GM18870 (cell line): Measurements from ENCODE around the gene LPP.

Source experiments
- ATAC-seq: cut with Tn5 transposase; IDR thresholded peaks from one replicate; pipeline ENCODE4 v1.9.1; 2021; ENCODE audit warnings: moderate library complexity; ENCODE audit not compliant: unreplicated experiment

Gene LPP

DNA sequence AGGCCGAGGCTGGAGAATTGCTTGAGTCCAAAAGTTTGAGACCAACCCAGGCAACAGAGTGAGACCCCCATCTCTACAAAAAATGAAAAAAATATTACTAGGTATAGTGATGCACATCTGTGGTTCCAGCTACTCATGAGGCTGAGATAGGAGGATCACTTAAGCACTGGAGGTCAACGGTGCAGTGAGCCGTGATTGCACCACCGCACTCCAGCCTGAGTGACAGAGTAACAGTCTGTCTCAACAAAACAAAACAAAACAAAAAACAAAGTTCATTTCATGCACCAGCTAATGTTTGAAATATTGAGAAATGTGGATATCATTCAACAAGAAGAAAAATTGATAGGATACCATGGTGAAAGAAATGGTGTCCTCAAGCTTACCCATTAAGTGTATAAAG lies 567.4 kb downstream of the LPP start:
- no peak for ATAC-seq

DNA sequence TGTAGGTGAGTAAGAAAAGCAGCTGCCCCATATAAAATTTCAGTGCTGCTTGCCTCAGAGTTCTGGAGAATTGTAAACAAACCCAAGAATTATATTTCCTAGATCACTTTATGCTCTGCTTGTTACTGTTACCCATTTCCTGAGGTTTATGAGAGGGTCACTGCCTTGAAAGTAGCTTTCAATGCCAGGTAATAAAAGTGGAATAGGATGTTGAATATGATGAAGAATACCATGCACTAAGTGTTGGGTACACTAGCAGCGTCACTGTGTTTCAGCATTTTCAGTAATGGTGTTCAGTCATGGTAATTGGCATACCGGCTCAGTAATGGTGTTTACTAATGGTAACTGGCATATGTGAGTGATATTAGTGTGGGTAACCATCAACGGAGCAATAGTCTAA lies 568.0 kb downstream of the LPP start:
- no peak for ATAC-seq

DNA sequence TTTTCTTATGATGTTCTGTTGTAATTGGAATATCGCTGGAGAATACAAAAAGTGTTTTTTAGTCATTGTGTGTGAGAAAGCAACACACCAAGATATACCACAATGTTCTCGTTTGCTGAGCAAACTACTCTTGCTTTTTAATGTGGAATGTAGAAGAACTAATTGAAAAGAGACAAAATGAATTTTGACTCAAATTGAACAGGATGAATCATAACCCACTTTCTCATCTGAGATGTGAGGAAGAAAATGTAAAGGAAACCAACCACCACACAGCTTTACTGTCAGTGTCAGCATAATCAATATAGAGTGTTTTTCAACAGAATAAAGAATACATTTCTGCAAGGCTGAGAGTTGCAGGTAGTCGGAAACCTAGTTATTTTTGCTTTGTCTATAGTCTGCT lies 569.0 kb downstream of the LPP start:
- ATAC-seq: no peak

DNA sequence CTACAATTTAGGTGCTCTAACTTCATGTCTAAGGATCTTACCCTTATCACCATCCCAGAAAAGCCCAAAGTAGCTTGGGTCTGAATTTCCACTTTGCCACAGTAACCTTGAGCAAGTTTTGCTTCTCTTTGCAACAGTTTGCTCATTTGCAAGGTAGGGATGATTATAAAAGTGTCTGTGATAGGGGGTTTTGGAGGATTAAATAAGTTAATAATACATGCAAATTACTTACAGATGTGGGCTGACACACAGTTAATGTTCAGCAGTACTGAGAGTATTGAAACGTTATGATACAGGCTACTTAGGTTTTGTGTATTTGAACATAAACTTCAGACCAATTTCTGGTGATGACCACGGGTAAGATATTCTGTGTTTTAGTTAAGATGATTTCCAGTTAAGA lies 573.1 kb downstream of the LPP start:
- ATAC-seq: no peak

DNA sequence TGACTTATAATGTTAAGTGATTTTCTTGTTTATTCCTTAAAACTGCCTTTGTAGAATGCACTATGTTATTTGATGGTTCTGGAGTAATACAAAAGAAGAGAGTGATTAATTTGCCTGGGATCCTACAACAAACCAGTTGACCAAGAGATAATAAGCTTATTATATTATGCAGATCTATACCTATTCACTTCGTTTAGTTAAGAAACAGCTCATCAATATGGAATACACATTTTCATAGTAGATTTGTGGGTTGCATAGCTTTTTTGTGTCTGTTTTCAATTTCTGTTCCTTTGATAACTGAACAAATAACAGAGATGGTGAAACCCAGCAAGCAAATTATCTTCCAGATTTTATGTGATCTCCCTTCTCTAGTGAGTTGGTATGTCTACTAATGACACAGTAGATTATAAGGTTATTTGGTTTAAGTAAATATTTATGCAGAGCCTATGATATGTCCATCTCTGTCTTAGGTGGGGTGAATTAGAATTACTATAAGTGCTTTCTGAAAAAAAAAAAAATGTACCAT lies 574.5 kb downstream of the LPP start:
- ATAC-seq: no peak

DNA sequence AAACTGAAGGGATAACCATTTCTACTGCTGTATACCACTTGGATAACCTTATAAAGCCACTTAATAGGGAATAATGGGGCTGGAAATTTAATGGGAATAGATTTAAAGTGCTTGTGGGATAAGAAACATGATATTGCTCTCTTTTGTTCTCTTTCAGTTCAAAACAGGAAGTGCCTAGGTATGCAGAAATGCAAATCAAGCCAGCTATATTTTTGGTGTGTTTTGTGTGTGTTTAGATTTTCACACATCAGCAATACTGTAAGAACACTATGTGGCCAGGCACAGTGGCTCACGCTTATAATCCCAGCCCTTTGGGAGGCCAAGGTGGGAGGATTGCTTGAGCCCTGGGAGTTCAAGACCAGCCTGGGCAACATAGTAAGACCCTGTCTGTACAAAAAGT lies 575.5 kb downstream of the LPP start:
- ATAC-seq: no peak

DNA sequence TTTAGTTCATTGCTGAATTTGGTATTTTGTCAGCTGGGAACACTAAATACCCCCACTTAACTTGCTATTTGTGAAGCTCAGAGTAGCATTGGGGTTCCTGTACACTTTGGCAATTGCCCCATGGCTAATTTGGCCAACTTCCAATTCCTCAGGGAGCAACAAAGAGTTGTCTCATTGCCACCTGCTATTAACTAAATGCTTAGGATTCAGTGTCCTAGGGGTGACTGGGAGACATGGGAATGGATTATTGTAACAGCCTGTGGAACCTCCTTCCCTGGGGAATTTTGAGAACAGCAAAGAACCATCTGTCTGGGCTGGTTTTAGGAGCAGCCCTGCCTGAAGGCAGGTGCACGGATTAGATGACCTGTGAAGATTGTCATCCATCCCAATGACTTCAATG lies 580.4 kb downstream of the LPP start:
- no peak for ATAC-seq

DNA sequence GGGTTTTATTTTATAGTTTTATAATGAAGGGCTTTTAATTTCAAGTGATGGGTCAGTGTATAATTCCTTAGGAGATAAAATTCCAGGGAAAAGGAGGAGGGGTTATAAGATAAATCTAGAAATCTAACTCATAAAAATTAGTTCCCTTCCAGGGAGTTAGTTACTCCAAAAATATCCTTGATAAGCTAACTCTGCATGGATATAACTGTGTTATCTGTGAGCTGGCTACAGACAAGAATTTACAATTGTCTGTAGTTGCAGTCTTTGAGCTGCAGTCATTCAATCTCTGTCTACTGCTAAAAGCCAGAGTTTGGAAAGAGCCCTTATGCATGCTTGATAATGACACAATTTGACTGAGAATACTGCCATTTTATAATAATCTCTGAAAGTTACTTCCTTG lies 585.6 kb downstream of the LPP start:
- ATAC-seq: no peak

DNA sequence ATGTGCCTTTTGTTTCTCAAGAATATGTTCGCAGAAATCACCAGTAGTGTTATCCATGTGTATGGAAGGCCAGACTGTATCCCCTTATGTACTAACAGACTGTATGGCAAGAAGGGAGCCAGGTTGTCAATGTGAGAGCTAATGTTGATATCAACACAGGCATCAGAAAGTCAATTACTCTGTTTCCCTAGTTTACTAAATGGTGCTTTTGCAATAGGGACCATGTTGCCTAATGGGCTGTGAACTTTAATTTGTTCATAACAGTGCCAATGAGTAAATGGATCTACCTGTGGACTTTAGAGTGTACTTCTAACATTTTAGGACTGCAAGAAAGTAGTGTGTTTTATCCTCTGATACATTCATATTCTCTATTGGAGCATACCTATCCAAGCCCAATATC lies 586.1 kb downstream of the LPP start:
- ATAC-seq: no peak

DNA sequence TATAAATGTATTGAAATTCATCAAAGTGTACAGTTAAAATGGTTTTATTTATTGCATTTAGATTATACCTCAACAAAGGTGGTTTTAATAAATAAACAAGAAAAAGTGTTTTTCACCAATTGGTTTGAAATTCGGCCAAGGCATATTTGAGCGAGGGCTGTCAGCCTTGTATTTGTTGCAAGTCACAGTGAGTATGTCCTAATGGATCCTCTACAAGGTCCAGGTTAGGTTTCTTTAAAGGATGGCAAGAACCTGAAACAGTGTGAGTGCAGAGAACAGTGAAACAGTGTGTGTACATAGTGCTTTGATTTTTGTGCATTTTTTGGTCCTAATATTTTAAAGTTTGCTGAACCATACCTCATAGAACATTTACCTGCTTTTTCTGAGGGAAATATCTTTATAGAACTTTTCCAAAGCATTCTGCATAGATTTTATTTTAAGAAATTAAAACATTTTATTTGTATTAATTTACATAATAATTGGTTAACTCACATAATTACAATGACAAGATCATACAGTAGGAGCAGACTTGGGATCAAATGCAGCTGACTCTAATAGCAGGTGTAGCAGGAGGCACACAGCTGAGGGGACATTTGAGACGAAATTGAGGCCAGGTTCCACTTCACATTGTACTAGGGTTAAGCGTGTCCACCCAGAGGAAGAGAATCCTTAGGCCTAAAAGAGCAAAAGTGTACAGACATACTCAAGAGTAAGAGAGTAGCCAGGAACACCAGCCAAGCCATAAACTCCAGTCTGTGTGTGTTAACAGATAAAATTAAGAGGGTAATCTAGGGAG lies 589.0 kb downstream of the LPP start:
- ATAC-seq: no peak

DNA sequence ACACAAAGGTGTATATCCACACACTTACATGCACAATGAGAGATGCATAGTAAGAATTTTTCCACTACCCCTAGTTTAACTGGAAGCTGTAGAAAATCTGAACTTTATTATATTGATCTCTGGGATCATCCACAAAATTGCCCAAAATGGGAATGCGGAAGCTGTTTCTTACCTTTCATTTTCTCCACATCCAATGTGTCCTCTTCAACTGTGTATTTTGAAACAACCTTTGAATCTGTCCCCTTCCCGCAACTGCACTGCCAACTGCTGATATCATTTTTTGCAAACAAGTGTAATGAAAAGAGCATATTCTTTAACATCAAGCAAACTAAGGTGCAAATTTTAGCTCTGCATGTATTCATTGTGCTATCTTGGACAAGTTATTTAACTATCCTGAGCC lies 590.2 kb downstream of the LPP start:
- no peak for ATAC-seq

DNA sequence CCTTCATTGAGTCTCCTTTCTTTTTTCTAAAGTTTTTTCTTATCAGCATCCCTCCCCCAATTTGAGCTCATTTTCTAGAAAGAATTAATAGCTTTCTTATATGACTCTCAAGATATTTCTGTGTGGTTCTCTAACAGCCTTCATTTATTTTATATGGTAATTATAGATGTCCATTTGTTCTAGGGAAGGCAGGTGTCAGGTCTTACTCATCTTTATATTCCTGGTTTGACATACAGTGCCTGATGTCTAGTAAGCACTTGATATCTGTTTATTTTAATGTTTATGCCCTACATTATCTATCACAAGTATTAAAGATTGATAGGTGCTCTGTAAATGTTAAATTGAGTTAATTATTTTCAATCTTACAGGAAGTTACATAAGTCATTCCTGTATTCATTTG lies 591.1 kb downstream of the LPP start:
- ATAC-seq: no peak

DNA sequence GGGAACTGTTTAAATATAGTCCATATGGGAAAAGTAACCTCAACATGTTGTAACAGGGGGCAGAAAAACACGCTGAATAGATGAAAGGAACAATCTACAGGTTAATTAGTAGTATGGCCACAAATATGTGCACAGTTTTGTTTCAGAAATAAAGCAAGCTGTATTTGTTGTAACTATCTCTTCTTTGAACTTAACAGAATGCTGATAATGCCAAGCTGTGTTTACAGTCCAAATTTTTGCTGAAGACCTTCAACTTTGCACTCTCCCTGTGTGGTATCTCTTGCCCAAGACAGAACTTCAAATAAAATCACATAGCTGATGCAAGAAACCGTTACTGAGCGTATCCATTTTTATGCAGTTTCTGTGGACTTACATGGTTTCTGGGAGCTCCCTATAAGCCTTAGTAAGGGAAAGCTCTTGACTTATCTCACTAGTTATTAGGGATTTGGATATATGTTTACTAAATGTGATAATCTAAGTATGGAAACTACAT lies 592.4 kb downstream of the LPP start:
- no peak for ATAC-seq

DNA sequence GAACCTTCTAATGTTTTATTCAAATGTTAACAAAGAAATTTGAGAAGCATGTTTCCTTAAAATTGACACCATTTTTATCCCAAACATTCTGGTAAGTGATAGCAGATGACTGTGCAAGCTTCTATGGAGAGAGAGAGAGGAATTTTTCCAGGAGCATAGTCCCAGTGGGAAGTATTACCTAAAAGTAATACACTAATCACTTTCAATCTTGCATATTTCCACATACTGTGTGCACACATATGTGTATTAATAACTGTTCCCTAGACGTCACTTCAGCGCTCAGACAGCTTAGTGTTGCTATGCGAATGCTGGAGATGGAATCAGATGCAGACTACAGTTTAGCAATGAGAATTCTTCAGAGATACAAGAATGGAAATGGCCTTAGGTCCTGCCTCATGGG lies 593.5 kb downstream of the LPP start:
- ATAC-seq: no peak

DNA sequence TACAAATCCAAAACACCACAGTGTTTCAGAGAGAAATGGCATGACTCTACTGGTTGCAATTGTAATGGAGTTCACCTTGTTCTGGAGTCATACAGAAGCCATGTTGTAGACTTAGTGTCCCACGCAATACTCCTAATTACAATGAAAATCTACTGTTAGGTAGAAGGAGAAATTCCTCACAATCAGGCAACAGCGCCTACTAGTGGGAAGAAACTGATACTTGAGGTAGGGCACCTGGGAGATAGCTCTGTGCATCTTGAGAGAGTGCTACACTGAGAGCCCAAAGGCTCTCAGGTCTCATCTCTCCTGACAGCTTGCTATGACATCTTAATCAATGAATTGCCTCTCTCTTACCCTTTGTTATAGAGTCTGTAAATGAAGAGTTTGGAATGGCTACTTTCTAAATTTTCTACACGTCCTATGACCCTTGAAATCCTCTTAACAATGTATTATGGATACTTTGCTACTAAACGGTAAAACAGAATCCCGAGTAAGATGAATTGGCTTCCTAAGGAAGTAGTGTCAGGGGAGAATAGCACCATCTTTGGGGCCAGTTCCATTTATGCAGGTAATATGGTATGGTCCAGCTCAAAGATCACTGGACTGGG lies 595.2 kb downstream of the LPP start:
- ATAC-seq: no peak

DNA sequence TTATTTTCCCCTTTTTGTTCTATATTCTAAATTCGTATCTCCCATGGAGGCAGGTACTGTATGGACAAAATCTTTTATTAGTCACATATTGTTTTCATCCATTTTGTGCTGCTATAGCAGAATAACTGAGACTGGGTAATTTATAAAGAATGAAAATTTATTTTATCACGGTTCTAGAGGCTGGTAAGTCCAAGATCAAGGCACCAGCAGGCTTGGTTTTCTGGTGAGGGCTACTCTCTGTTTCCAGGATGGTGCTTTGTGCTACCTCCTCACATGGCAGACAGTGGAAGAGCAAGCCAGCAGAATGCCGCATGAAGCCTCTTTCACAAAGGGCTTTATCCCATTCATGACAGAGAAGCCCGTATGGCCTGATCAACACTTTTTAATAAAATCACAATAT lies 595.9 kb downstream of the LPP start:
- ATAC-seq: no peak

DNA sequence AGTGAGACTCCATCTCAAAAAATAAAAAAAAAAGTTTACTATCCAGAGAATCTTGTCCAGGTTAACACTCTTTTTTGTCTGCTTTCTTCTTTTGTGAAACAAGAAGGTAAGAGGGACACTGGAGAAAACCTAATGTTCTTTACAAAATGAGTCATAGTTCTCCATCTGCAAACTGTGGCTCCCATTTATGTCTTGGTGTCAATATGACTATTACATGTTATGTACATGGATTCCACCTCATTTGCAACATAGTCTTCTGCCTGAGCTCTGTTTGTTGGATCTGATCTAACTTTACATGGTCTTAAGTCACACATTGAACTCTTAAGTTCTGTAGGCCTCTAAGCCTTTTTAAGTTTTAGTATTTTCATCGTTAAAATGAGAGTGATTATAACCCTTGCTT lies 596.7 kb downstream of the LPP start:
- ATAC-seq: no peak

DNA sequence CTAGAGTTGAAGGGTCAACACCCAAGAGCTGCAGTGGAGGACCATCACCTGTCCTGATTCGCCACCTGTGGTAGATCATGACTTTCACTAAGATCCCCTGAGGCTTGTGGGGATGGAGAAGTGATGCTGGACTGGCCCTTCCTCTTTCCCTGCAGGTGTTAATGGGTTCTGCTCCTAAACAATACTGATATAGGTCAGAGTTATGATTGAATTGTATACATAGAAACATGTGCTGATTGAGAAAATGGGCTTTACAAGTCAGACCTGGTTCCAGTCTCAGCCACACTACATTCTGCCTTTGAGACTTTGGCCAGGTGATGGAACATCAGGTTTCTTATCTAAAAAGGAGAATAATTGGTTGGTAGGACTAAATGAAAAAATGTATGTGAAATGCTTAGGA lies 598.9 kb downstream of the LPP start:
- ATAC-seq: no peak

DNA sequence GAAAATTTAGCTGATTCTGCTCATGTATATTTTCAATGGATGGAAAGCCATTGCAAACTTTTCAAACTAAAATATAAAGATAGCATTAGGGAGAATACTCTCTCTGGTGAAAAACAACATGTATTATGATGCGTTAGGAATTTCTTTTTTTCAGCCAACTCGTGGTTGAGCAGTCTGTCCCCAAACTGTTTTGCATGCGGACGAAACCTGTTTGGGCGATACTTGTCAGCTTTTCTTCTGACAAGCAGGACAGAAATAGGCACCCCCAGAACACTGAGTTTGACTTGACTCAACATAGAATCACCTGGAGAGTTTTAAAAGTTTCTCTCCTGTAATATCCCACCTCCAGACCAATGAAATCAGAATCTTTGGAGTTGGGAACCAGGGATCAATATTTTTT lies 600.3 kb downstream of the LPP start:
- no peak for ATAC-seq

DNA sequence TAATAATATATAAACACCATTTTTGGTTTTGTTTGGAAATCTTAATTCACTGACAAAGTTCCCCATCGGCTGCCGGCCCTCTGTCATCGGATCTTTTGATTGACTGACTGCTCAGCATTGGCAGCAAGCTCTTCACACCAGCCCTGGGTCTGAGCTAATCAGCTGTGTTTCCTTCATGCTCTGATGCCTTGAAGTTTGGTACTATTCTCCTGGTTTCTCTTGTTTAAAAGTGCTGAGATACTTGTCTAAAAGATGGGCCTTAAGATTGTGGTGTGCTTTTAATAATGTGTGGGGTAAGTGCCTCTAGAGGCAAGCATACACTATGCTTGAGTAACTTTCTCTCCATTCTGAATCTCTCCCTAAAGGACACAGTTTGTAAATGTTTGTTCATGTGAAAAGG lies 602.3 kb downstream of the LPP start:
- no peak for ATAC-seq

DNA sequence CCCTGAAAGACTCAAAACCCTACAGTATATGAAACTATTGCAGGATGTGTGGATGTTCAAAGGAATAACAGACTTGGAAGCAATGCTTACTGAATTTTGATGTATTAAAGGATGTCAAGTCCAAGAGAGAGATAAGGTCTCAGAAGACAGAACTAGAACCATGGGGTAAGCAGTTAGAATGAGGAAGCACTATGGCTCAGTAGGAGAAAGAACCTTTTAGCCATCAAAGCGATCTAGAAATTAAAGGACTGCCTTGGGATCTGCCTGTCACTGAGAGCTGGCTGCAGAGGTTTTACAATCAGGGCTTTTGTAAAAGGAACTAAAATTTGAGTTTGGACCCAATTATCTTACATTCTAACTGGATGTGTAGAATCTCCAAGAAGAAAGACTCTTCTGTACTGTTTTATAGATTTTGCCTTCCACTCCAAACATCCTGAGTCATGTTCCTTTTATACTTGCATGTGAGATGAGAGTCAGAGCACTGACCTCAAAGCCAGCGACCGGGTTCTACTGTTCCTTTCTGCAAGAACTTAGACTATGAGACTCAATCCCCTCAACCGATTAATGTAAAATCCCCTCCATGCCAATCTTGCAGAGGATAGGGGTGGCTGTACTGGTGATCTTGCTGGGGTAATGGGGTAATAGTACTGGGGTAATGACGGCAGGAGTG lies 605.5 kb downstream of the LPP start:
- ATAC-seq: no peak

DNA sequence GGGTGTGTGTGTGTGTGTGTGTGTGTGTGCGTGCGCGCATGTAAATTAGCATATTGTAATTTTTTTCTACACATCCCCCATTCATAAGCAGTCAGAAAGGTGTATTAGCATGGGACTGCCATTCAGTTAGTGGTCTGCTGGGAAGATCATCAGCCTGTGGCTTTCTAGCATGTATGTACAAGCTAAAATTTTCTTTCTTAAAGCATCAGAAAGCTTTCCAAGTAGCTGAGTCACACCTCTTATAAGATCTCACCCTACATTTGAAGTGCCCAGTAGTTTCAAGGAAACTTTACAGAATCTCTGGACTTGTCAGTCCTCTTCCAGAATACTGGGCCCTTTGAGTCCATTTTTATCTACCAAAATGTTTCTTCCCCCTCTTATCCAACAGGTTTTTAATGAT lies 606.5 kb downstream of the LPP start:
- no peak for ATAC-seq
